GM18505 (cell line): ENCODE measurements around the gene EXOSC2.
A peak's percentile ranks its signal among the peaks of the same experiment; 100 is the strongest.

Source experiments
- ATAC-seq: cut with Tn5 transposase; IDR thresholded peaks from one replicate; pipeline ENCODE4 v1.9.1; 2021; ENCODE audit not compliant: unreplicated experiment
- POLR2A ChIP-seq: IDR thresholded peaks from 4 replicates; pipeline ENCODE4 v1.6.1; 2011; ENCODE audit warnings: borderline replicate concordance; ENCODE audit not compliant: insufficient read depth, insufficient read length; ENCODE audit errors: extremely low read depth

The EXOSC2 gene

GRCh38 chr9:130693426-130694191 lies at the start of gene EXOSC2:
EXOSC2 (plus strand) TSS chr9:130693780; CDS start chr9:130693792, 12 bp downstream.
- TF ChIP-seq POLR2A, result peak; percentile 95
- peak; percentile 89 for ATAC-seq

- no peak for ATAC-seq
- TF ChIP-seq POLR2A, result no peak
These were observed 42.4 kb upstream of the EXOSC2 start for GRCh38 chr9:130651221-130651620.

GRCh38 chr9:130651752-130652151 lies 41.8 kb upstream of the EXOSC2 start:
- TF ChIP-seq POLR2A, result no peak
- ATAC-seq, result no peak

GRCh38 chr9:130654879-130655278 lies 38.7 kb upstream of the EXOSC2 start:
- TF ChIP-seq POLR2A, result no peak
- ATAC-seq, result no peak

GRCh38 chr9:130658893-130659698 lies 34.5 kb upstream of the EXOSC2 start:
- ATAC-seq, result no peak
- no peak for TF ChIP-seq POLR2A

- TF ChIP-seq POLR2A, result no peak
- ATAC-seq, result no peak
These were observed 33.8 kb upstream of the EXOSC2 start for GRCh38 chr9:130659699-130660248.

GRCh38 chr9:130660326-130660682 lies 33.3 kb upstream of the EXOSC2 start:
- no peak for ATAC-seq
- TF ChIP-seq POLR2A, result no peak

- TF ChIP-seq POLR2A, result no peak
- ATAC-seq, result no peak
These were observed 32.7 kb upstream of the EXOSC2 start for GRCh38 chr9:130660683-130661450.

- ATAC-seq, result no peak
These were observed 32.0 kb upstream of the EXOSC2 start for GRCh38 chr9:130661451-130662098.

GRCh38 chr9:130662099-130662969 lies 31.2 kb upstream of the EXOSC2 start:
- ATAC-seq, result no peak
- no peak for TF ChIP-seq POLR2A

More at GRCh38 chr9:130661451-130662098, 32.0 kb upstream of the EXOSC2 start:
- no peak for TF ChIP-seq POLR2A

GRCh38 chr9:130662970-130663257 lies 30.7 kb upstream of the EXOSC2 start:
- no peak for ATAC-seq

More at GRCh38 chr9:130662970-130663257, 30.7 kb upstream of the EXOSC2 start:
- TF ChIP-seq POLR2A, result no peak
